Duodenal mucosa (tissue), 2 donors: ENCODE measurements around the gene PLPPR5.
"Not testable (repeated sequence)": the region's sequence is repeated elsewhere in the genome, so short reads cannot be mapped to it uniquely, and the experiment has no call there.

Experiments
- H3K27ac ChIP-seq: one replicate; pipeline ENCODE4 v1.7.0; 2013; ENCODE audit warnings: low read depth, low read length
- H3K27me3 ChIP-seq, 2 donors: one replicate each; pipeline ENCODE4 v1.7.0; 2013; ENCODE audit warnings: low read length in 2 of 2, control low read depth in 1 of 2; ENCODE audit not compliant: insufficient read depth in 2 of 2, control insufficient read depth in 1 of 2
- H3K36me3 ChIP-seq, 2 donors: one replicate each; pipeline ENCODE4 v1.7.0; 2013; ENCODE audit warnings: low read length in 2 of 2, control low read depth in 1 of 2; ENCODE audit not compliant: insufficient read depth in 2 of 2, control insufficient read depth in 1 of 2
- H3K4me1 ChIP-seq, 2 donors: one replicate each; pipeline ENCODE4 v1.7.0; 2013; ENCODE audit warnings: low read length in 2 of 2, control low read depth in 1 of 2; ENCODE audit not compliant: insufficient read depth in 2 of 2, control insufficient read depth in 1 of 2
- H3K4me3 ChIP-seq, 2 donors: one replicate each; pipeline ENCODE4 v1.7.0; 2013; ENCODE audit warnings: low read length in 2 of 2, low read depth in 1 of 2
- H3K9ac ChIP-seq, 2 donors: one replicate each; pipeline ENCODE4 v1.7.0; 2013; ENCODE audit warnings: low read length in 2 of 2, low read depth in 1 of 2
- H3K9me3 ChIP-seq, 2 donors: one replicate each; pipeline ENCODE4 v1.7.0; 2013; ENCODE audit warnings: low read length in 2 of 2, control low read depth in 1 of 2; ENCODE audit not compliant: control insufficient read depth in 1 of 2

PLPPR5 gene

GRCh38 chr1:98898940-98899339 is 105.7 kb downstream of the PLPPR5 start:
- no peaks in the 10 kb centered on the region for H3K27me3 ChIP-seq
- no peaks in the 10 kb centered on the region for H3K4me1 ChIP-seq
- H3K4me3 ChIP-seq, result no peak overlapping the region

GRCh38 chr1:98897479-98897878 is 107.2 kb downstream of the PLPPR5 start:
- Histone ChIP-seq H3K36me3 (no peaks in the 10 kb centered on the region), H3K27ac (no peak overlapping the region), H3K9ac (no peak overlapping the region)

More at GRCh38 chr1:98898940-98899339, 105.7 kb downstream of the PLPPR5 start:
- Histone ChIP-seq H3K36me3 (no peaks in the 10 kb centered on the region), H3K27ac (no peak overlapping the region), H3K9ac (no peak overlapping the region), H3K9me3 (no peaks in the 10 kb centered on the region)

GRCh38 chr1:98896711-98897445 is 107.8 kb downstream of the PLPPR5 start:
- Histone ChIP-seq H3K4me3 (no peak overlapping the region), H3K27ac (no peak overlapping the region), H3K9ac (no peak overlapping the region), H3K4me1 (no peaks in the 10 kb centered on the region), H3K36me3 (no peaks in the 10 kb centered on the region), H3K9me3 (no peaks in the 10 kb centered on the region), H3K27me3 (no peaks in the 10 kb centered on the region)

More at GRCh38 chr1:98897479-98897878, 107.2 kb downstream of the PLPPR5 start:
- Histone ChIP-seq H3K4me3 (no peak overlapping the region), H3K27me3 (no peaks in the 10 kb centered on the region), H3K9me3 (no peaks in the 10 kb centered on the region), H3K4me1 (no peaks in the 10 kb centered on the region)

GRCh38 chr1:98893371-98893770 is 111.3 kb downstream of the PLPPR5 start:
- no peaks in the 10 kb centered on the region for H3K4me1 ChIP-seq
- no peaks in the 10 kb centered on the region for H3K27me3 ChIP-seq
- no peak overlapping the region for H3K27ac ChIP-seq
- no peak overlapping the region for H3K4me3 ChIP-seq
- no peak overlapping the region for H3K9ac ChIP-seq
- H3K9me3 ChIP-seq, result no peaks in the 10 kb centered on the region
- H3K36me3 ChIP-seq, result no peaks in the 10 kb centered on the region

- no peak overlapping the region for H3K9ac ChIP-seq
- no peaks in the 10 kb centered on the region for H3K9me3 ChIP-seq
- H3K4me3 ChIP-seq, result no peak overlapping the region
- H3K4me1 ChIP-seq, result no peaks in the 10 kb centered on the region
- no peaks in the 10 kb centered on the region for H3K36me3 ChIP-seq
- H3K27me3 ChIP-seq, result no peaks in the 10 kb centered on the region
- H3K27ac ChIP-seq, result no peak overlapping the region
Observed at GRCh38 chr1:98888869-98889268, 115.8 kb downstream of the PLPPR5 start.

GRCh38 chr1:98887507-98887906 is 117.2 kb downstream of the PLPPR5 start:
- Histone ChIP-seq H3K4me1 (no peaks in the 10 kb centered on the region), H3K27me3 (no peaks in the 10 kb centered on the region), H3K36me3 (no peaks in the 10 kb centered on the region), H3K27ac (no peak overlapping the region), H3K9ac (no peak overlapping the region), H3K4me3 (no peak overlapping the region), H3K9me3 (no peaks in the 10 kb centered on the region)

- Histone ChIP-seq H3K27ac (no peak overlapping the region), H3K4me1 (no peaks in the 10 kb centered on the region), H3K27me3 (no peaks in the 10 kb centered on the region), H3K4me3 (no peak overlapping the region), H3K9ac (no peak overlapping the region), H3K36me3 (no peaks in the 10 kb centered on the region), H3K9me3 (no peaks in the 10 kb centered on the region)
Observed at GRCh38 chr1:98884864-98885263, 119.8 kb downstream of the PLPPR5 start.

- H3K4me1 ChIP-seq, result no peaks in the 10 kb centered on the region
- no peak overlapping the region for H3K27ac ChIP-seq
- no peaks in the 10 kb centered on the region for H3K9me3 ChIP-seq
- no peak overlapping the region for H3K4me3 ChIP-seq
- H3K36me3 ChIP-seq, result no peaks in the 10 kb centered on the region
- no peak overlapping the region for H3K9ac ChIP-seq
- H3K27me3 ChIP-seq, result no peaks in the 10 kb centered on the region
Observed at GRCh38 chr1:98881901-98882300, 122.8 kb downstream of the PLPPR5 start.

- not testable (repeated sequence) for H3K9me3 ChIP-seq, H3K36me3 ChIP-seq, H3K27me3 ChIP-seq, H3K27ac ChIP-seq, H3K9ac ChIP-seq, H3K4me3 ChIP-seq, H3K4me1 ChIP-seq
Observed at GRCh38 chr1:98881234-98881633, 123.4 kb downstream of the PLPPR5 start.

GRCh38 chr1:98874828-98875227 is 129.8 kb downstream of the PLPPR5 start:
- Histone ChIP-seq H3K27ac (no peak overlapping the region), H3K4me3 (no peak overlapping the region), H3K27me3 (no peaks in the 10 kb centered on the region), H3K9ac (no peak overlapping the region), H3K36me3 (no peaks in the 10 kb centered on the region), H3K9me3 (no peaks in the 10 kb centered on the region), H3K4me1 (no peaks in the 10 kb centered on the region)
